DND-41 (cell line): ENCODE data around the gene KMT5C.

Source experiments
- EZH2 ChIP-seq: IDR thresholded peaks from 3 replicates; pipeline ENCODE4 v1.6.1; 2012; ENCODE audit warnings: borderline replicate concordance, low read depth, mild to moderate bottlenecking, moderate library complexity, low read length, inconsistent platforms; ENCODE audit not compliant: severe bottlenecking
- TF ChIP-seq, protein P1 (sequence below): IDR thresholded peaks from 2 replicates; pipeline ENCODE4 v1.5.1; 2012; ENCODE audit warnings: borderline replicate concordance, low read length, moderate library complexity, mild to moderate bottlenecking; ENCODE audit not compliant: poor library complexity, severe bottlenecking; ENCODE audit errors: extremely low read depth

DNA sequence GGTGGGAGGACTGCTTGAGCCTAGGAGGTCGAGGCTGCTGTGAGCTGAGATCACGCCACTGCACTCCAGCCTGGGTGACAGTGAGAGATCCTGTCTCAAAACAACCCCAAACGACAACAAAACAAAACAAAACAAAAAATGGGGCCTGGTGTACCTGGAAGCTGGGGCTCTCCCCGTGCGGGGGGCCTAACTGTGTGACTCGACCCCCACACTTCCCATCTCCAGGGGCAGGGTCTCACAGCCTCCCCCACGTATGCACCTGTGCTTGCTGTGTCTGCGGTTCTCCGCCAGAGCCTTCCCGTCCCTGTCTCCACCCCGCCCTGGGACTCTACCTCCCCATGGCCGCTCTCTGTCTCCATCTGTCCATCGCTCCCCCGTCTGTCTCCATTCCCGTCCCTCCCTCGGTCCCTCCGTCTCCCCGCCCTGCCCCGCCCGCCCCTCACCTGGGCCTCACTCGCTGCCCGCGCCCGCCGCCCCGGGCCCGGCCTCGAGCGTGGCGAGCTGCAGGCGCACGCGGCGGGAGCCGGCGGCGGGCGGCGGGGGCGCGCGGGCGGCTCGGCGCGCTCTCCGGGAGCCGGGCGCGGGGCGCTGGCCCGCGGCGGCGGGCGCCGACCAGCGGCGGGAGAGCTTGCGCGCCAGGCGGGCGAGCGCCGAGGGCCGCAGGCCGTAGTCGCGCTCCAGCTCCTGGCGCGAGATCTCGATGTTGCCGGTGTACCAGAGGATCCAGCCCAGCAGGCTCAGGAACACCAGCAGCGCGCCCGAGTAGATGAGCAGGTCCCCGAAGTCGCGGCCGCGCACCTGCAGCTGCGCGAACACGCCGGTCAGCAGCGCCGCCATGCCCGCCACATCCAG lies 43.8 kb downstream of the KMT5C start:
- TF ChIP-seq, protein P1, sequence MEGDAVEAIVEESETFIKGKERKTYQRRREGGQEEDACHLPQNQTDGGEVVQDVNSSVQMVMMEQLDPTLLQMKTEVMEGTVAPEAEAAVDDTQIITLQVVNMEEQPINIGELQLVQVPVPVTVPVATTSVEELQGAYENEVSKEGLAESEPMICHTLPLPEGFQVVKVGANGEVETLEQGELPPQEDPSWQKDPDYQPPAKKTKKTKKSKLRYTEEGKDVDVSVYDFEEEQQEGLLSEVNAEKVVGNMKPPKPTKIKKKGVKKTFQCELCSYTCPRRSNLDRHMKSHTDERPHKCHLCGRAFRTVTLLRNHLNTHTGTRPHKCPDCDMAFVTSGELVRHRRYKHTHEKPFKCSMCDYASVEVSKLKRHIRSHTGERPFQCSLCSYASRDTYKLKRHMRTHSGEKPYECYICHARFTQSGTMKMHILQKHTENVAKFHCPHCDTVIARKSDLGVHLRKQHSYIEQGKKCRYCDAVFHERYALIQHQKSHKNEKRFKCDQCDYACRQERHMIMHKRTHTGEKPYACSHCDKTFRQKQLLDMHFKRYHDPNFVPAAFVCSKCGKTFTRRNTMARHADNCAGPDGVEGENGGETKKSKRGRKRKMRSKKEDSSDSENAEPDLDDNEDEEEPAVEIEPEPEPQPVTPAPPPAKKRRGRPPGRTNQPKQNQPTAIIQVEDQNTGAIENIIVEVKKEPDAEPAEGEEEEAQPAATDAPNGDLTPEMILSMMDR = peak; percentile 43
- TF ChIP-seq EZH2 = no peak
